Stimulated activated memory B cell treated with anti-CD40 and anti-IgM and Interleukin-4, amounts not matched to agents 10 μg/mL and 1 μg/mL and 100 μg/mL, for 72 hours (primary cell): Measurements from ENCODE around the gene TIMP2.
A peak's percentile ranks its signal among the peaks of the same experiment; 100 is the strongest.

Experiments used
- ATAC-seq: fragments of 150-1000 bp; cut with Tn5 transposase; 2 replicates; pipeline ENCODE4 v1.10.0; 2021
- H3K27ac Mint-ChIP-seq: one replicate; pipeline ENCODE4 v1.8.0; 2022; ENCODE audit warnings: mild to moderate bottlenecking, mixed read lengths
- H3K27me3 Mint-ChIP-seq: one replicate; pipeline ENCODE4 v1.8.0; 2022; ENCODE audit warnings: mixed read lengths
- H3K36me3 Mint-ChIP-seq: one replicate; pipeline ENCODE4 v1.8.0; 2022; ENCODE audit warnings: mixed read lengths
- H3K4me1 Mint-ChIP-seq: one replicate; pipeline ENCODE4 v1.8.0; 2022; ENCODE audit warnings: mixed read lengths
- H3K4me3 Mint-ChIP-seq: one replicate; pipeline ENCODE4 v1.8.0; 2022; ENCODE audit warnings: mild to moderate bottlenecking, moderate library complexity, mixed read lengths
- H3K9me3 Mint-ChIP-seq: one replicate; pipeline ENCODE4 v1.8.0; 2022; ENCODE audit warnings: mixed read lengths

TIMP2 gene

DNA sequence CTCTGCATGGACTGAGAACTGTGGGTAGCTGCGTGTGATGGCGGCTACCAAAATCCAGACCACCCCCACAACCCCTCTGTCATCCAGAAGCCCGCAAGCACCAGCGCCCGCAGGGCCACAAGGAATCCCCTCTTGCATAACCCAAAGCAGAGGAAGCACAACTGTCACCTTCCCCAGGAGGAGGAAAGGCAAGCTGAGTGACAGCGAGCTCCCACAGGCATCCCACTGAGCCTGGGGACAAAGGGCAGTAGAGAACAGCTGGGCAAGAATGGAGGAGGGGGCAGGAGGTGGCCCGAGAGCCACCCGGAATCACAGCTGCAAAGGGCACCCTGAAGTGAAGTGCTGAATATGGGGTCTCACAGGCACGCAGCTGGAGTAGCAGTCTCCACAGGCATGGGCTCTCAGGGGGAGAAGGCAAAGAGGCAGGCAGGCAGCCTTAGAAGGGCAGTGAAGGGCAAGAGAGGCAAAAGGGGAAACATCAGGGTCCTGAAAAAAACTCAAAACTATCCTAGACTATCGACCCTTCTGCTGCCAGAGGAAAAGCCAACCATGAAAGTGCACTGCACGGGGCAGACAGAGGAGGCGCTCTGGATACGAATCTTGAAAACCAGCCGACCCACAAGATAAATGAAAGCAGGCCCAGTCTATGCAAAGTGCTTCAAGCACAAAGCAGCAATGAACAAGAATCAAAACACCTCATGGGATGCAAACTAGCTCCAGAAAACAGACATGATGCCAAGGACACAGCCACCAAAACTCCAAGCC, 101.7 kb downstream of the TIMP2 start:
- peaks cover 30% of the 10 kb centered on the region for H3K4me1 Mint-ChIP-seq
- H3K27me3 Mint-ChIP-seq: no peaks in the 10 kb centered on the region
- peaks cover 82% of the 10 kb centered on the region for H3K36me3 Mint-ChIP-seq
- H3K9me3 Mint-ChIP-seq: no peaks in the 10 kb centered on the region
- H3K27ac Mint-ChIP-seq: no peak overlapping the region
- no peak for ATAC-seq
- no peak overlapping the region for H3K4me3 Mint-ChIP-seq

DNA sequence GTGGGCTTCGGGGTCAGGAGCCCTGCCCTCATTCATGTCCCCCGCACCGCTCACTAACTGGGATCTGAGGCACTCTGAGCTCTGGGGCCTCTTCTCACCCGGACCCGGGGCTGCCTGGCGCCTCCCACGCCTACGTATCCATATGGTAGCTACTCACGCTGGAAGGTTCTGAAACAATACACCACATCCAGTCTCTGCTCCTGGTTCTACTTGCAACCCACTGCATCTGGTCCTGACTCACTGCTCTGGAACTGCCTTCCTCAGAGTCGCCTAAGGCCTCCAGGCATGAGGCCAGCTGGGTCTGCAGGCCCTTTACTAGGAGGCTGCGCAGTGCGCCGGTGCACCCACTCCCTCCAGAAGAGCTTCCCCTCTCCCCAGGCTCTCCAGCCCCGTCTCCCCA, 102.6 kb downstream of the TIMP2 start:
- Mint-ChIP-seq H3K4me1 (peaks cover 21% of the 10 kb centered on the region), H3K36me3 (peaks cover 77% of the 10 kb centered on the region), H3K27ac (no peak overlapping the region), H3K4me3 (no peak overlapping the region), H3K9me3 (no peaks in the 10 kb centered on the region), H3K27me3 (no peaks in the 10 kb centered on the region)
- no peak for ATAC-seq

DNA sequence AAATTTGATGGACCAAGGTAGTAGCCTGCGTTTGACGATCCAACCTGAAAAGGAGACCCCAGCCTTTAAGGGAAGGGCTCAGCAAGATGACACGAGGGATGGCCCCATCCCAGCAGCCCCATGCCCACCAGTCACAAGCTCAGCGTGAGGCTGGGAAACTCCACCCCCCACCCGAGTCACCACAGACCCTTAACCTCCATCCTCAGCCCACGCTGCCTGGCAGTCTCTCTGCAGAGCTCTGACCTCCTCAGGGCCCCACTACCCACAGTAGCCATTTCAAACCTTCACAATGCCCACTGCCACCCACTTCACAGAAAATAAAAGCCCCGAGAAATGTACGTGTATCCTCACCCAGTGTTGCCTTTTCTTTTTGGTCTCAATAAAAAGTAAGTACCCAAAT, 103.2 kb downstream of the TIMP2 start:
- Mint-ChIP-seq H3K27me3 (no peaks in the 10 kb centered on the region), H3K9me3 (no peaks in the 10 kb centered on the region), H3K27ac (no peak overlapping the region), H3K36me3 (peaks cover 77% of the 10 kb centered on the region), H3K4me3 (no peak overlapping the region), H3K4me1 (peaks cover 19% of the 10 kb centered on the region)
- no peak for ATAC-seq

DNA sequence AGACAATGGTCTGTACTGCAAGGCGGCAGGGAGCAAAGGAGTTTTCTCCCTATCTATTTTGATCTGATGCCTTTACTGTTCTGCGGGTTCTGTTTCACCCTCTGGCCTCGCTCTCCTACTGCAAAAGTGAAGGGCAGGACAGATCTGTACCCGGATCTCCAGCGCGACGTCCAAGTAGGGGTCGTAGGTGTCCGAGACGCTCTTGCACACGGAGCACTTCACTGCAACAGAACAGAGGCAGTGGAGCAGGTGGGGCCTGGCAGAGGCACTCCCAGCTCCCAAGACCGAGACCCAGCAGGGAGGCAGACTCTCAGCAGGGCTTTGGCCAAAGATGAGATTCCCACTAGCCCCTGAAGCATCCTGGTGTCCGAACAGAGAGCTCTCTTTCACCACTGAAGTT, 104.3 kb downstream of the TIMP2 start:
- H3K27me3 Mint-ChIP-seq: no peaks in the 10 kb centered on the region
- H3K36me3 Mint-ChIP-seq: peaks cover 74% of the 10 kb centered on the region
- peaks cover 19% of the 10 kb centered on the region for H3K4me1 Mint-ChIP-seq
- H3K9me3 Mint-ChIP-seq: no peaks in the 10 kb centered on the region
- no peak for ATAC-seq
- H3K27ac Mint-ChIP-seq: no peak overlapping the region
- H3K4me3 Mint-ChIP-seq: no peak overlapping the region

DNA sequence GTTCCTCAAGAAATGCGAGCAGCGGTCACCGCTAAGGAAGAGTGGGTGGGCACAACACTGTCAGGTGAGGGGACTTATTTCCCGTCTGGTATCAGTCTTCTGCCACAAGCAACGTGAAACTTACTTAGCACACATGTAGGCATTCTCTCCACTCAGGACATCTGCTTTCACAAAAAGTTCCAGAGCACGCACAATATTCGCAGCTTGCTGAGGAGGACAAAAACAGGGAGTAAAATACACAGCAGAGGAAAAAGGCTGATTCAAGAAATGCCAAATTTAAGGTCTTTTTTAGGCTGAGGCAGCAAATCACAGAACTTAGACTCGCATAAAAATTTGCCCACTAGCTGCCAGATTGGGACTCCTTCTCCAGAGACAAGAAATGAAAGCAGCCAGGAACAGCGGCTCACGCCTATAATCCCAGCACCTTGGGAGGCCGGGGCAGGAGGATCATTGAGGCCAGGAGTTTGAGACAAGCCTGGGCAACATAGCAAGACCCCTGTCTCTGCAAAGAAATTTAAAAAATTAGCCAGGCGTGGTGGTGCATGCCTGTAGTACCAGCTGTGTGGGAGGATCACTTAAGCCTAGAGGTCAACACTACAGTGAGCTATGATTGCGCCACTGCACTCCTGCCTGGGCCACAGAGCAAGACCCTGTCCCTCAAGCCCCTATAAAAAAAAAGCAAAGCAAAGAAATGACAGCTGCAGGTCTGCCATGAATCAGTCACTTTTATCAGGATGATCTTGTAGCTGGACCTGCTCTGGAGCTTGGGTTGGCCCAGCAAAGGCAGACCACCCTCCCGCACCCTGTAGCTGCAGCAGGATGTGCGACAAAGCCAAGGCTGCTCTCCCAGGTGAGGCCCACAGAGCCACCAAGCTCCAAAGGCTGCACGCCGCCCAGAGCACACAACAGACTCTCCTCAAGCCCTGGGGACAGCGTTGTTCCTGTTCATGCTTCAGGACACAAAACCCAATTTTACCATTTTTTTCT, 105.1 kb downstream of the TIMP2 start:
- no peaks in the 10 kb centered on the region for H3K27me3 Mint-ChIP-seq
- H3K27ac Mint-ChIP-seq: peak overlapping the region; percentile 43
- peaks cover 13% of the 10 kb centered on the region for H3K4me1 Mint-ChIP-seq
- H3K9me3 Mint-ChIP-seq: no peaks in the 10 kb centered on the region
- ATAC-seq: no peak
- H3K36me3 Mint-ChIP-seq: peaks cover 67% of the 10 kb centered on the region
- H3K4me3 Mint-ChIP-seq: no peak overlapping the region

DNA sequence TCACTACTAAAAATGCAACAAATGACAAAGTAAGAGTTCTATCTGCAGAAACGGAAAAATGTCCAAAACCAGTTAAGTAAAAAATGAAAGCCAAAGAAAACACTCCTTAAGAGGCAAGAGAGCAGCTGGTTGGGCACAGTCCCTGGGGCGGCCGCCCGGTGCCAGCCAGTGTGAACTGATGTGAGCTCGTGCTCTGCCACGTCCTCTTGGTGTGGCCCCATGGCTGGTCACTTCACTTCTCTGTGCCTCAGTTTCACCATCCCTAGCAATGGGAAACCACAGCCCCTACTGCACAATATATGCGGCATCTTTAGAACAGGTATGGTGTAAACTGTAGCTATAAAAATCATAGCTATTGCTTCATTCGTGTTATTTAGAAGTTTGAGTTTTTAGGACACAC, 105.8 kb downstream of the TIMP2 start:
- H3K4me1 Mint-ChIP-seq: peaks cover 13% of the 10 kb centered on the region
- ATAC-seq: no peak
- no peak overlapping the region for H3K4me3 Mint-ChIP-seq
- H3K9me3 Mint-ChIP-seq: no peaks in the 10 kb centered on the region
- no peaks in the 10 kb centered on the region for H3K27me3 Mint-ChIP-seq
- peak overlapping the region; percentile 43 for H3K27ac Mint-ChIP-seq
- peaks cover 61% of the 10 kb centered on the region for H3K36me3 Mint-ChIP-seq

DNA sequence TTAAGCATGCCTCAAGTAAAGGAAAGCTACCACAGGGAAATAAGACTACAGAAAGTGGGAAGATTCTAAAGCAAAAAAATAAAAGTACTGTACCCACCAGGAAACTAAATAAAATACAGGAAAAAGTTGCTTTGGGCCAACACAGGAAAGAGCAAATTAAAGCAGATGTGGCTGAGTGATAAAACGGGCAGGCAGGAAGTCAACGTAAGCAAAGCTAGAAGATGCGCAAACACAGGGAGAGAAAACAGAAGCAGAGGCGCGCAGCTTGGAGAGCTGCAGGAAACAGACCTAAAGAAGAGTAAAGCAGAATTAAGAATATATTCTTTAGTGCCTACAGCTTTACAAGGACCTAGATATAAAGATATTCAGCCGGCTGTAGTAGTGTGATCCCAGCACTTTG, 106.3 kb downstream of the TIMP2 start:
- Mint-ChIP-seq H3K9me3 (no peaks in the 10 kb centered on the region), H3K36me3 (peaks cover 61% of the 10 kb centered on the region), H3K27me3 (no peaks in the 10 kb centered on the region), H3K4me1 (peaks cover 13% of the 10 kb centered on the region), H3K4me3 (no peak overlapping the region), H3K27ac (peak overlapping the region; percentile 43)
- no peak for ATAC-seq

DNA sequence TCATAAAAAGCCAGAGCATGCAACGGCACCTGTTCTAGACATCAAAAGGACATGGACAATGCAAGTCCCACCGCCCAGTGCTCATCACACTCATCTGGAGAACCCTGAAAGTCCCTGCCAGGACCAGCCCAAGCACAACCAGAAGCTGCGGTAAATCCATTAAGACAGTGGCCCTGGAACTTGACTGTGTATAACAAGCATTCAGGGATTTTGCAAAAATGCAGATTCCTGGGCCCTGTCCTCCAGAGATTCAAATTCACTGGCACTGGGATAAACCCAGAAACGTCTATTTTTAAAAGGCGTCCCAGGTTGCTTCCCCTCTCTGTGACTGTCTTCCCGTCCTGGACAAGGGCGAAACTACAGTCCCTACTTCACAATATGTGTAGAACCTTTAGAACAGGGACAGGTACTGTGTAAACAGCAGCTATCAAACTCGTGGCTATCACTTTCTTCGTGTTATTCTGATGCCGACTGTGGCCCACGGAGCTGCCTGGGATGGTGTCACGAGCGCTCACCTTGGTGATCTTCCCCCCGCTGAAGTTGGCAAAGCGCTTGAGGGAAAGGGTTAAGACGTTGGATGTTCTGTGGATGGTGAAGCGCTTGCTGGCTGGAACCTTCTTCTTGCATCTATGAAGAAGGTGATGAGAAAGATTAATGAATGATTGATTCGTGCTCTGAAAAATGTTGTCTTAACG, 106.9 kb downstream of the TIMP2 start:
- Mint-ChIP-seq H3K9me3 (no peaks in the 10 kb centered on the region), H3K4me1 (peaks cover 13% of the 10 kb centered on the region), H3K27me3 (no peaks in the 10 kb centered on the region), H3K4me3 (no peak overlapping the region), H3K36me3 (peaks cover 59% of the 10 kb centered on the region), H3K27ac (peak overlapping the region; percentile 43)
- no peak for ATAC-seq

DNA sequence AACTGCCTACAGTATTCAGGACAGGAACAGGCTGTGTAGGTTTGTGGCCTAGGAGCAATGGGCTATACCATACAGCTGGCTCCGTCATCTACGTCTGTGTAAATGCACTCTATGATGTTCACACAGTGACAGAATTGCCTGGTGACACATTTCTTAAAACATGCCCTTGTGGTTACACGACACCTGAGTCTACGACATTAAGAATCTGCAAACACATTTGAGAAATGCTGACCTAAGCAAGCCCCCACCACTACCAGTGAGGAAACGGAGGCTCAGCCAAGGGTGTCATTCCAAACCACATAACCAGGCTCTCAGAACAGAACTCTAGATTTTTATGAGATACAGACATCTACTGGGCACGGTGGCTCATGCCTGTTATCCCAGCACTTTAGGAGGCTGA, 108.1 kb downstream of the TIMP2 start:
- Mint-ChIP-seq H3K27me3 (no peaks in the 10 kb centered on the region), H3K27ac (no peak overlapping the region), H3K4me3 (no peak overlapping the region), H3K36me3 (peaks cover 57% of the 10 kb centered on the region), H3K9me3 (no peaks in the 10 kb centered on the region), H3K4me1 (peaks cover 18% of the 10 kb centered on the region)
- no peak for ATAC-seq

DNA sequence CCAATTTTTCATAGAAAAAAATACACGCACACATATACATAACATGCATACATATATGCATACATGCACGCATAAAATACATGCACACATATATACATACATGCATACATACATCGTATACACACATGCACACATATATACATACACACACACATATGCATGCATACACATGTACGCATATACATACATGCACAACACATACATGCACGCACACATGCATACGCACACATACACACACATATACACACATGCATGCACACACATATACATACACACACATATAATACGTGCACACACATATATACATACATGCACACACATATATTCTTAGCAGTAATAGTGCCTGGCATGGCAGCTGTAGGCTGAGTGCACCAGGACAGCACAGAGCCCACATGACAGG, 109.5 kb downstream of the TIMP2 start:
- Mint-ChIP-seq H3K4me3 (no peak overlapping the region), H3K36me3 (peaks cover 63% of the 10 kb centered on the region), H3K27ac (no peak overlapping the region), H3K4me1 (peaks cover 18% of the 10 kb centered on the region), H3K27me3 (no peaks in the 10 kb centered on the region), H3K9me3 (no peaks in the 10 kb centered on the region)
- ATAC-seq: no peak

DNA sequence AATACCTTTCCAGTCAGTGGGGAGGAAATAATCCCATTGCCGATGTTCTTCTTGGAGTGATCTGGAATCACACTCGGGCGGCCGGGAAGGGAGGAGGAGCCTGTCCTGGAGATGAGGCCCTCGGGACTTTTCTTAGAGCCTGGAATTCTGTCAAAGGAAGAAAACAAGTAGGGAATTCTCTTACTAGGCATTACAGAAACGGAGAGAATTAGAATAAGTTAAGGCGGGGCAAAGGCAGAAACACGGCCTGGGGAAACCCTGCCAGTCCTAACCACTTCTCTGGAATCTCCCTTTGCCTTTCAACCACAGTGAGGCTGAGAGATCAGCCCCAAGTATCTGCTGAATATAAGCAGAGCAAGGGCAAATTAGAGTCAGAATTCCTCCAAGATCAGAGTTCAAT, 112.3 kb downstream of the TIMP2 start:
- ATAC-seq: no peak
- H3K36me3 Mint-ChIP-seq: peaks cover 66% of the 10 kb centered on the region

DNA sequence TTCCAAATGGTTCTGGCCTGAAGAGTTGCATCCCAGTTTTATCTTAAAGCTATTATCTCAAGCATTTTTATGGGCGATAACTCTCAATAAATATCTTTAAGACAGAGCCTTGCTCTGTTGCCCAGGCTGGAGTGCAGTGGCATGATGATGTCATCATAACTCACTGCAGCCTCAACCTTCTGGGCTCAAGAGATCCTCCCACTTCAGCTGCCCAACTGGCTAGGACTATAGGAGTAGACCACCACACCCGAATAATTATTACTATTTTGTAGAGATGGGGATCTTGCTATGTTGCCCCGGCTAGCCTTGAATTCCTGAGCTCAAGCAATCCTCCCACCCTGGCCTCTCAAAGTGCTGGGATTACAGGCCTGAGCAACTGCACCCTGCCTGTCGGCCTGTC, 117.0 kb downstream of the TIMP2 start:
- ATAC-seq: no peak
- Mint-ChIP-seq H3K9me3 (no peaks in the 10 kb centered on the region), H3K4me3 (no peak overlapping the region), H3K36me3 (peaks cover 81% of the 10 kb centered on the region), H3K27ac (no peak overlapping the region), H3K4me1 (peaks cover 37% of the 10 kb centered on the region), H3K27me3 (no peaks in the 10 kb centered on the region)

More for the DNA sequence above, 112.3 kb downstream of the TIMP2 start:
- no peaks in the 10 kb centered on the region for H3K9me3 Mint-ChIP-seq
- no peak overlapping the region for H3K27ac Mint-ChIP-seq
- no peaks in the 10 kb centered on the region for H3K27me3 Mint-ChIP-seq
- no peak overlapping the region for H3K4me3 Mint-ChIP-seq
- peaks cover 6% of the 10 kb centered on the region for H3K4me1 Mint-ChIP-seq

DNA sequence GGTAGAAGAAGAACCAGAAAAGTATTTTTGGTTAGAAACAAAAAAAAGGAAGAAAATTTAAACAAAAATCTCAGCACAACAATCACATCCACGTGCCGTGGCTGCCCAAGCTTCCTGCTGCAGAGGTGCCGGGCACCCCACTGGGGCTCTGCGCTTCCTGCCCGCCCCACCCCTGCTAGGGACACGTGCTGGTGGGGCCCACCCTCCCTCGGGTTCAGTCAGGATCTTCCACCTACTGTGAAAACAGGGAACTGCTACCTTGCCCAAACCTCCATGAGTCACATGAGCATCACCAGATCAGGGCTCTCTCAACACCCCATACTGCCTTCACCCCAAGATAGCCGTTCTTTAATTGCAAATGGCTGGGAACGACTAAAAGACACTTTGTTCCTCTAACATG, 118.7 kb downstream of the TIMP2 start:
- H3K4me3 Mint-ChIP-seq: no peak overlapping the region
- ATAC-seq: peak; percentile 69
- H3K9me3 Mint-ChIP-seq: no peaks in the 10 kb centered on the region
- H3K4me1 Mint-ChIP-seq: peaks cover 34% of the 10 kb centered on the region
- H3K27me3 Mint-ChIP-seq: no peaks in the 10 kb centered on the region
- H3K27ac Mint-ChIP-seq: peak overlapping the region; percentile 74
- peaks cover 80% of the 10 kb centered on the region for H3K36me3 Mint-ChIP-seq

DNA sequence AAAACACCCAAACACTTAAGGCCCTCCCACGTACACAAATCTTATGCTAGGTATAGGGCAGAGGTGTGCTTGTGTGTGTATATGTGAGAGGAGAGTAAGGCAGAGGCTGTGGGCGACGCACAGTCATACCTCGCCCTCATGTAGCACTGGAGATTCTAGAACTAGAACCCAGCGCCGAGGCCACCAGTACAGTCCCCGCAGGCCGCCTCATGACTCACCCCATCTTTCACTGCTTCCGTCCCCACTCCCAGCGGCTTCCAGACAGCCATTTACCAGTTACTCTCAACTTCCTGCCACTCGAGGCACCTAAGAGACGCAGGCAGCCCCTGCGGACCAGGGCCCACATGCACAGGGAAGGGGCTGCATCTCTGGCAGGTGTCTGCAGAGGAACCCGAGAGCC, 119.9 kb downstream of the TIMP2 start:
- ATAC-seq: no peak
- Mint-ChIP-seq H3K4me3 (no peak overlapping the region), H3K27me3 (no peaks in the 10 kb centered on the region), H3K36me3 (peaks cover 80% of the 10 kb centered on the region), H3K9me3 (no peaks in the 10 kb centered on the region), H3K27ac (peak overlapping the region; percentile 74), H3K4me1 (peaks cover 38% of the 10 kb centered on the region)

DNA sequence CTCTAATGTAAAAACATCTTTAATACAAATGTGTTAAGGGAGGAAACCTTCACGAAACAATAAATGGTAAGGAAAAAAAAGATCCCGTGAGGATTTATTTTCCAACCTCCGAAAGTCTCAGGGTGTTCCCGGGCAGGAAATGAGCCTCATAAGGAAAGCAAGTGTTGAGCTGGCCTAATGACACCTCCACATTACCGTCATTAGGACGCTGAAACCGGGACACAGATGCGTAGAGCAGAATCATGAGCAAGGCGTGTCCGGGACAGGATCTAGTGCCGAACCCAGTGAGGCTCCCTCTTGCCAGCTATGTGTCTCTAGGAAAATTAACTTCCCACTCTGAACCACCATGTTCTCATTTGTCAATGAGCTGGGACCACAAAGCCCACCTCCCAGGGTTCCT, 120.4 kb downstream of the TIMP2 start:
- H3K4me1 Mint-ChIP-seq: peaks cover 44% of the 10 kb centered on the region
- no peak overlapping the region for H3K4me3 Mint-ChIP-seq
- H3K36me3 Mint-ChIP-seq: peaks cover 80% of the 10 kb centered on the region
- H3K27ac Mint-ChIP-seq: peak overlapping the region; percentile 74
- no peak for ATAC-seq
- no peaks in the 10 kb centered on the region for H3K9me3 Mint-ChIP-seq
- no peaks in the 10 kb centered on the region for H3K27me3 Mint-ChIP-seq
